GM18861 (cell line): ENCODE data around the gene PGC.
"Not testable (repeated sequence)": the region's sequence is repeated elsewhere in the genome, so short reads cannot be mapped to it uniquely, and the experiment has no call there.

Experiments used
- ATAC-seq: cut with Tn5 transposase; IDR thresholded peaks from one replicate; pipeline ENCODE4 v1.9.1; 2021; ENCODE audit not compliant: unreplicated experiment

The PGC gene

GRCh38 chr6:41777551-41778285 lies 30.5 kb upstream of the PGC start:
- ATAC-seq, result no peak

GRCh38 chr6:41775293-41775882 lies 28.2 kb upstream of the PGC start:
- no peak for ATAC-seq

GRCh38 chr6:41774841-41775240 lies 27.6 kb upstream of the PGC start:
- ATAC-seq, result no peak

GRCh38 chr6:41771058-41771983 lies 24.1 kb upstream of the PGC start:
- no peak for ATAC-seq

DNA sequence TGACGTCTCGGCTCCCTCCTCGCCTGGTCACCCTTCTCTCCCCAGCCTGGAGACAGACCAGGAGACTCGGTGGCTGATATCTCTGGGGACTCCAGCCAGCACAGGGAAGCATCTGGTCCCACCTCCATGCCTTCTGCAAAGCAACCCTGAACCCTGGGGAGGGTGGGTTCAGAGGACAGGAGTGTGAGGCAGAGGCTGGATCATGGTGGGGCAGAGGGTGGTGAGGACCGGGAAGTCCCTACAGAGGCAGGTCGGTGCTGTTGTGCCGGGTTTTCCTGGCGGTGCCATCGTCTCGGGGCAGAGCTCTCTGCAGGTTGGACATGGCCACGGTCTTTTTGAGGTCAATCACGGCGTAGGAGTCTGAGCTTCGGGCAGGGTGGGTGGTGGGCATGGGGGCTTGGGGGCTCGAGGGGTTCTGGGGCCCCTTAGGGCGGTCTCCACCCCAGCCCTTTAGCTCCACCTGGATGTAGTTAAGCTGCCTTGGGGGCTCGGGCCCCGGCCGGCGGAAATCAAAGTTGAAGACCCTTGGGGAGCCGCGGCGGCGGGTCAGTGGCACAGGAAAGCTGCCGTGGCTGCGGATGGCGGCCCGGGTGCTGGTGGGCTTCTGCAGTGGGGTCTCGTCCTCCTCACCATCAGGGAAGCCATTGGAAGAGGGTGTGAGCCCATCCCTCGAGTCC lies 23.3 kb upstream of the PGC start:
- no peak for ATAC-seq

DNA sequence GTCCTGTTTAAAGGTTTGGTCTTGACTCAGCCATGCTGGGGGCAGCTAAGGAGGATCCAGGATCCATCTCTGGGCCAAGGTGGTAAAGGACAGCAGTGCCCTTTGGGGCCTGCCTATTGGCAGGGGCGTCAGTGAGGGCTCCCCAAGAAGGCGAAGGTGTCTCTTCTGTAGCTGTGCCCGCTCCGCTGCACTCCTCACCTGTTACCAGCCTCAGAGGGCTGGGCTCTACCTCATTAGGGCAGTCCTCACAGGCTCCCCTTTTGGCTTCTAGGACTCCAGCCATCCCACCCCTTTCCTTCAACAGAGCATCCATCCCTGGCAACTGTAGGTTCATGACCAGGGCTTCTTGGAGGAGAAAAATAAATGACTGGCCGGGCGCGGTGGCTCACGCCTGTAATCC lies 22.2 kb upstream of the PGC start:
- ATAC-seq, result no peak

- ATAC-seq, result no peak
Measured at GRCh38 chr6:41768545-41769308, 21.5 kb upstream of the PGC start.

- ATAC-seq, result no peak
Measured at GRCh38 chr6:41767112-41767833, 20.1 kb upstream of the PGC start.

GRCh38 chr6:41766043-41766664 lies 19.0 kb upstream of the PGC start:
- not testable (repeated sequence) for ATAC-seq

DNA sequence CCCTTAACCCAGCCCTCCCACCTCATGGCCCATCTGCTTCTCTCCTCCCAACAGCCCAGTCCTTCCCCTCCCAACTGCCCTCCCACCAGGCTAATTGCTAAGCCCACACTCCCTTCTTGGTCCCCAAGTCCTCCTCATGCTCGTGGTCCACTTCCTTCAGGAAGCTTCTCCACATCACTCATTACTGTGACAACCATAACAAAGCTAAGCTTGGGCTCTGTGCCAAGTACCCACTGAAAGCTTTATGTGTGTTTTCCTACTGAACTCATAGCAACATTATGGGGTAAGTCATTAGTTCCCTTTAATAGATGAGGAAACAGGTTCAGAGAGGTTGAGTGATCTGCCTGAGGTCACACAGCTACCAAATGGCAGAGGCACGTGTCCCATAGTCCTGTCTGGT lies 16.3 kb upstream of the PGC start:
- no peak for ATAC-seq

DNA sequence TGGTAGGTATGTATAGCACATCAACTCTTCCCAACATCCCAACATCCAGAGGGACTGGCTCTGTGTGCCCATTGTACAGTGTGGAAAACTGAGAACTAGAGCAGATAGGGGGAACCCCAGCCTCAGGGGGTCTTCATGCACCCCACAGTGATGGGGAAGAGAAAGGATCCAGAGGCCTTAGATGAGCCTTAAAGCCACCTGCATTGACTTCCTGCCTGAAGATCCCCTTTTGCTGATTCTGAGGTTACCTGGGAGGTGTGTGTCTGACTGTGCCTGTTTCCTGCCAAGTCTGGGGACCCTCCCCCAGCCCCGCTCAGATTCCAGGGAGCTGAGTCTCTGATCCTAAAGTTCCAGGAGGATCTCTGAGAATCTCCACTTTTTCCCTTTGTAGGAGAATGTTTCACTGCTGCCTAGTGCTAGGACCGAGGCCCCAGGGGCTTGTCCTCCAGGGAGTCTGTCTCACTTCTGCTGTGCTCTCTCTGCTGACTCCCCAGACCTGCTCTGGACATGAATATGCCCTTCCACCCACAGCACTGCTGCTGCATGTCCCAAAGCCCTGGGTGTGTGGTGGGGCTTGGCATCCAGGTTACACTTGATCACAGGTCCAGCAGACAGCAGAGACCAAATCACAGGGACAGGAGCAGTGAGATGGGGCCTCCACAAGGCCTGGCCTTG lies 12.8 kb upstream of the PGC start:
- ATAC-seq, result no peak

DNA sequence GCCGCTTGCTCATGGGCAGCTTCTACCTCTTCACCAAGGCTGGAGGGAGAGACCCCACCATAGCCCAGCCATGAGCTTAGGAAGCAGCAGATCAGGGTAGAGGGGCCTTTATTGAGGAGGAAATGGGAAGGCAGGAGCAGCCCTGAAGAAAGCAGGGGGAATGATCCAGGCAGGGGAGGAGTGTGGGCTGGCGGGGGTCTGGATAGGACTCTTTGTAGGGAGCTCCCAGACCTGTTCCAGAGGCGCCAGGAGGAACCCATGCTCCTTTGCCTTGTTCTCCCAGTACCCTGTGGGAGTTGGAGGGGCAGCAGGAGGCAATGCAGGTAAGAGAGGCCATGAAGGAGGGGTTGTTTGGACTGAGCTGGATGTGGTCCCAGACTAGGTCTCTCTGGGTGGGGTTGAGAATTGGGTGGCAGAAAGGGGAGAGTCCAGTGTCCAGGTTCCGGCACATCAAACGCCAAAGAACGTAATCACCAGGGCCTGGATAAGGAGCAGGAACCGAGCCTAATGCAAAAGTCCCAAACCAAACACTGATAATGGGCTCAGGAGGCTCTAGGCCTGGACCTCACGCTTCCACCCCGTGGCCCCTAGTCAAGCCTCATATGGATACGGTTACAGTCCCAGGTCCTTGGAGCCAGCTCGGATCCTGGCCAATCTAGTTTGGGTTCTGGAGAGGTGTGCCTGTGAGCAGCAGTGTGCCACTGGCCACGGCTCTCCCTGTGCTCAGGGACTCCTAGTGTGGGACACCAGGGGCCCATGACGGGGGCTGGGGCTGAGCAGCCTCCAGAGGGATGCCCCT lies 12.1 kb upstream of the PGC start:
- ATAC-seq, result no peak

GRCh38 chr6:41758641-41759035 lies 11.4 kb upstream of the PGC start:
- no peak for ATAC-seq

DNA sequence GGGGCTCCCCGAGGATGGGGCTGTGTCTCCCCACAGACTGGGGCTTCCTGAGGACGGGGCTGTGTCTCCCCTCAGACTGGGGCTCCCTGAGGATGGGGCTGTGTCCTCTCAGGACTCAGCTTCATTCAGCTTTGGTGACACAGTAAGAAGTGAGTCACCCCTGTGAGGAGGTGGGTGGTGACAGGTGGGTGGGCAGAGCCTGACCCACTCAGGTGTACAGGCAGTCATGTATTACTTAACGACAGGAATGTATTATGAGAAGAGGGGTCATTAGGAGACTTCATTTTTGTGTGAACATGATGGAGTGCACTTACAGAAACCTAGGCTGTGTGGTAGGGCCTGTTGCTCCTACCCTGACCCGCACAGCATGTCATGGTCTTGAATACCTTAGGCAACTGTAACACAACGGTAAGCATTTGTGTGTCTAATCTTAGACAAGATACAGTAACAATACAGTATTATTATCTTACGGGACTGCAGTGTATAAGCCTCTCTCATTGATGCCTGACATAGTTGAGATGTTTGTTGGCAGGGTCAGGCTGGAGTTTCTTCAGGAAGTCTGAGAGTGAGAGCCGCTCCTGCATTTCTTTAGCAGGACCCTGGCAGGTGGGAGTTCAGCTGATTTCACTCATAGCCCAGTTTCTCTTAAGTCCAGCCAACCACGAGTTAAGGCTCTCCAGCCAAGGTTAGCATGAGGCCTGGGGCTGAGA lies 10.9 kb upstream of the PGC start:
- ATAC-seq, result no peak

DNA sequence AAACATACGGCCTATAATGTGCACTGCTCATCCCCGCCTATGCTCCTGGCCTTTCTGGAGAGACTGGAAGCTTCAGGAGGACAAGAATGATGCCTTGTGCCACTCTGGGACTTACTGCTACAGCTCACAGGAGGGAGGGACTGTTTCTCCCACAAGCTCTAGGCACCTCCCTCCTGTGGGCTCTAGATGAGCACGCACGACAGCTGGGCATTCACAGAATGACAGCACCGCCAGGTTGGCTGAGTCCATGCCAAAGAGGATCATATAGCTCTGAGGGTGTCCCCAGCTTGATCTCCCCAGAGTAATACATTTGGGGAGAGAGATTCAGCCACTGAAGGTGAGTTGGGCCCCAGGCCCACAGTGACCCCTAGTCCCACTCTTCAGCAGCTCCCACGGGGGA lies 10.1 kb upstream of the PGC start:
- ATAC-seq, result no peak

- ATAC-seq, result no peak
Measured at GRCh38 chr6:41756354-41756753, 9.2 kb upstream of the PGC start.

DNA sequence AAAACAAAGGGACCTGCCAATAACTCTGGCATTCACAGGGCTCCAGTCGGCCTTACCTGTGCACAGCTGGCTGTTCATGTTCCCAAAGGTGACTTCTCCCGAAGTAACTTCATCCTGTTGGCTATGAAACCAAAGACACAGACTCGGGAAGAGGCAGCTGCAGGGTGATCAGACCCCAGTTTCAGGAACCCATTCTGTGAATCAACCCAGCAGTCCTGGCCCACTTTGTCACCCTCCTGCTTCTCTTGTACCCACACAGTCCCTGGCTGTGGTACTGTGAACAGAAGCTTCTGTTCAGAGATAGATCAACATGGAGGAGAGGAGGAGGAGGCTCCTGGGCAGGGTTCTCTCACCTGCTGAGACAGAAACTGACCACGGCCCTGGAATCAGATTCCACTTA lies 8.7 kb upstream of the PGC start:
- no peak for ATAC-seq

- ATAC-seq, result no peak
Measured at GRCh38 chr6:41750374-41750773, 3.2 kb upstream of the PGC start.
